DOHH2 (cell line): ENCODE results near the gene MED13L.

Source experiments
- H3F3A ChIP-seq: fragments of 200-600 bp; sonication (generic), shearing (Covaris generic); 2 replicates; pipeline ENCODE4 v1.6.0; 2016; ENCODE audit warnings: antibody characterized with exemption, mild to moderate bottlenecking; ENCODE audit not compliant: control insufficient read depth, insufficient read depth
- H3K27ac ChIP-seq: fragments of 200-600 bp; sonication (generic); 2 replicates; pipeline ENCODE4 v1.5.1; 2014; ENCODE audit warnings: low read depth, mild to moderate bottlenecking, low read length, moderate library complexity
- H3K27me3 ChIP-seq: fragments of 200-600 bp; sonication (generic); 2 replicates; pipeline ENCODE4 v1.6.1; 2014; ENCODE audit warnings: mild to moderate bottlenecking, low read length, mixed read lengths; ENCODE audit not compliant: control insufficient read depth
- H3K36me3 ChIP-seq: fragments of 200-600 bp; sonication (generic); 2 replicates; pipeline ENCODE4 v1.6.1; 2014; ENCODE audit warnings: mild to moderate bottlenecking, low read length, moderate library complexity, mixed read lengths; ENCODE audit not compliant: control insufficient read depth
- H3K4me1 ChIP-seq: fragments of 200-600 bp; sonication (generic); 2 replicates; pipeline ENCODE4 v1.6.1; 2014; ENCODE audit warnings: mild to moderate bottlenecking, low read length, mixed read lengths; ENCODE audit not compliant: control insufficient read depth
- H3K4me2 ChIP-seq: fragments of 200-600 bp; sonication (generic); 2 replicates; pipeline ENCODE4 v1.6.0; 2014; ENCODE audit warnings: mild to moderate bottlenecking, low read length, moderate library complexity
- H3K4me3 ChIP-seq: fragments of 200-600 bp; sonication (generic); 2 replicates; pipeline ENCODE4 v1.5.1; 2014; ENCODE audit warnings: mild to moderate bottlenecking, low read length, mixed read lengths
- H3K79me2 ChIP-seq: fragments of 200-600 bp; sonication (generic); 2 replicates; pipeline ENCODE4 v1.6.1; 2014; ENCODE audit warnings: mild to moderate bottlenecking, low read length, mixed read lengths; ENCODE audit not compliant: control insufficient read depth
- H3K9me2 ChIP-seq: fragments of 200-600 bp; sonication (generic); replicated peaks from 2 replicates; pipeline ENCODE4 v1.6.1; 2014; ENCODE audit warnings: mild to moderate bottlenecking, low read length, mixed read lengths; ENCODE audit not compliant: control insufficient read depth
- H3K9me3 ChIP-seq: fragments of 200-600 bp; sonication (generic); 2 replicates; pipeline ENCODE4 v1.6.1; 2014; ENCODE audit warnings: antibody characterized with exemption, low read length, mixed read lengths; ENCODE audit not compliant: control insufficient read depth, insufficient read depth
- H4K20me1 ChIP-seq: fragments of 200-600 bp; sonication (generic); 2 replicates; pipeline ENCODE4 v1.6.0; 2014; ENCODE audit warnings: low read depth, mild to moderate bottlenecking, antibody characterized with exemption, low read length, moderate library complexity; ENCODE audit not compliant: control insufficient read depth, insufficient read depth
- CTCF ChIP-seq: fragments of 200-600 bp; sonication (generic); IDR thresholded peaks from one replicate; pipeline ENCODE4 v1.5.1; 2014; ENCODE audit warnings: antibody characterized with exemption, mild to moderate bottlenecking, low read depth, low read length; ENCODE audit not compliant: poor library complexity, severe bottlenecking
- EZH2phosphoT487 ChIP-seq: fragments of 200-600 bp; sonication (generic); IDR thresholded peaks from 2 replicates; pipeline ENCODE4 v1.6.1; 2017; ENCODE audit warnings: borderline replicate concordance, mild to moderate bottlenecking, antibody characterized with exemption, low read length, moderate library complexity, mixed read lengths

Gene MED13L

GRCh38 chr12:116187151-116187511 is 90.4 kb downstream of the MED13L start:
- Histone ChIP-seq H4K20me1 (peaks cover 11% of the 10 kb centered on the region; the same call in 1 of the 2 replicates), H3K36me3 (no peaks in the 10 kb centered on the region), H3K9me2 (no peaks in the 10 kb centered on the region), H3K27ac (no peak overlapping the region), H3K79me2 (peaks cover 28% of the 10 kb centered on the region), H3K4me1 (no peaks in the 10 kb centered on the region), H3K9me3 (no peaks in the 10 kb centered on the region), H3K27me3 (no peaks in the 10 kb centered on the region), H3K4me2 (no peak overlapping the region), H3K4me3 (no peak overlapping the region), H3F3A (no peaks in the 10 kb centered on the region)
- TF ChIP-seq EZH2phosphoT487 = no peak
- no peak for TF ChIP-seq CTCF

GRCh38 chr12:116186482-116187150 is 90.9 kb downstream of the MED13L start:
- Histone ChIP-seq H3K27me3 (no peaks in the 10 kb centered on the region), H3K9me3 (no peaks in the 10 kb centered on the region), H3K4me2 (no peak overlapping the region), H3F3A (no peaks in the 10 kb centered on the region), H3K4me1 (no peaks in the 10 kb centered on the region), H3K27ac (no peak overlapping the region), H3K4me3 (no peak overlapping the region), H4K20me1 (peaks cover 11% of the 10 kb centered on the region; the same call in 1 of the 2 replicates), H3K9me2 (no peaks in the 10 kb centered on the region), H3K36me3 (no peaks in the 10 kb centered on the region), H3K79me2 (peaks cover 34% of the 10 kb centered on the region)
- TF ChIP-seq CTCF = no peak
- TF ChIP-seq EZH2phosphoT487 = no peak

DNA sequence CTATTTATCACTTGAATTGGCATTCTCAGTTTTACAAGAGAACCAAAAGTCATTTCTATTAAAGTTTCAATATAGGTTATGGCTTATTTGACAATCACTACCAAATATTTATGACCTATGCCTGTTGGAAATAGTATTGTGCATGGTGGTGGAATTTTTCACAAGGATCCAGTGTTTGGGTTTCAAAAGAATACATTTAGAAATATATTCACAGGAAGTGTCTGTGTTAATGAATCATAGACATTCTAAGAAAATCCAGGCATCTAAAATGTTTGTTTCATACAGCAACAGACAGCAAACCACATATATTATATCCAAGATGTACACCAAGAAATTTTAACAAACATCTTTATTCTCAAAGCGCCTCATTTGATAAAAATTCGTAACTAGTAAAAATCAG is 92.7 kb downstream of the MED13L start:
- Histone ChIP-seq H4K20me1 (peaks cover 11% of the 10 kb centered on the region), H3K79me2 (peaks cover 40% of the 10 kb centered on the region), H3K36me3 (no peaks in the 10 kb centered on the region), H3K9me2 (no peaks in the 10 kb centered on the region), H3K27ac (no peak overlapping the region), H3K4me1 (no peaks in the 10 kb centered on the region), H3K27me3 (no peaks in the 10 kb centered on the region), H3K4me3 (no peak overlapping the region), H3K9me3 (no peaks in the 10 kb centered on the region), H3K4me2 (no peak overlapping the region), H3F3A (no peaks in the 10 kb centered on the region)
- TF ChIP-seq CTCF (no peak), EZH2phosphoT487 (no peak)
